Activated naive CD4-positive, alpha-beta T cell treated with anti-CD3 and anti-CD28 coated beads, Interleukin-2, amount 50 U/mL, for 72 hours (primary cell): ENCODE results near the gene MAPK4. TPM values are rescaled to one million over a fixed set of nuclear protein-coding genes. Genes with fewer than 3 reads are reported as not detected.

Experiments
- ATAC-seq, 2 donors: fragments of 150-1000 bp; cut with Tn5 transposase; 2 replicates each; pipeline ENCODE4 v1.10.0; 2021; ENCODE audit warnings: mild to moderate bottlenecking in 2 of 2, moderate library complexity in 2 of 2
- DNase-seq, 2 donors: peaks; one replicate each; pipeline ENCODE4 v3.0.0; 2021 to 2022; ENCODE audit warnings: low spot score in 2 of 2
- H3K27ac Mint-ChIP-seq, 2 donors: one replicate each; pipeline ENCODE4 v1.8.0; 2022; ENCODE audit warnings: mild to moderate bottlenecking in 2 of 2, mixed read lengths in 2 of 2
- H3K36me3 Mint-ChIP-seq, 2 donors: one replicate each; pipeline ENCODE4 v1.8.0; 2022; ENCODE audit warnings: mixed read lengths in 2 of 2
- H3K9me3 Mint-ChIP-seq, 2 donors: one replicate each; pipeline ENCODE4 v1.8.0; 2022; ENCODE audit warnings: mixed read lengths in 2 of 2
- total RNA-seq, 2 donors: library from RNA; stranded (reverse); gene quantifications; one replicate each; pipeline ENCODE4 v1.2.3, GENCODE V29; 2022

MAPK4 gene
- total RNA-seq, 2 donors from 2014 or later, result not detected

GRCh38 chr18:50737127-50737526, 177.2 kb downstream of the MAPK4 start:
- no peak overlapping the region for H3K27ac Mint-ChIP-seq
- no peaks in the 10 kb centered on the region for H3K9me3 Mint-ChIP-seq
- no peak for ATAC-seq
- H3K36me3 Mint-ChIP-seq, result no peaks in the 10 kb centered on the region
- DNase-seq, result no peak

GRCh38 chr18:50738098-50738757, 178.3 kb downstream of the MAPK4 start:
- no peak overlapping the region for H3K27ac Mint-ChIP-seq
- no peaks in the 10 kb centered on the region for H3K36me3 Mint-ChIP-seq
- no peak for ATAC-seq
- H3K9me3 Mint-ChIP-seq, result no peaks in the 10 kb centered on the region
- DNase-seq, result no peak

DNA sequence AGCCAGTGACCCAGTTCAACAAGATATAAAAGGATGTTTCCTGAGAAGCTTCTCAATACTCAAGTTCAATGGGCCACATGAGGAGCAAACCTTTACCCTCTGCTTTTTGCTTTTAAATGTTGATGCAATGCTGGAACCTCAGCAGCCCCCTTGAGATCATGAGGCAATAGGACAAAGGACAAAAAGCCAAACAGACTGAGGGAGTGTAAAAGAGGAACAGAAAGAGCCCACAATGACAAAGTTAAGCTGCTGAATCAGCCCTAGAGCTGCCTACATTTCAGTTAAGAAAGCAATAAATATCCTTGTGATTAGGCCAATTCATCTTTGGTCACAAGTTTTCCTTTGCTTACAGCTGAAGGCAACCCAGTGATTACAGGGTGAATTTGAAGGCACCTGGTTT, 183.1 kb downstream of the MAPK4 start:
- no peaks in the 10 kb centered on the region for H3K9me3 Mint-ChIP-seq
- no peak overlapping the region for H3K27ac Mint-ChIP-seq
- no peaks in the 10 kb centered on the region for H3K36me3 Mint-ChIP-seq
- no peak for DNase-seq
- ATAC-seq, result no peak

DNA sequence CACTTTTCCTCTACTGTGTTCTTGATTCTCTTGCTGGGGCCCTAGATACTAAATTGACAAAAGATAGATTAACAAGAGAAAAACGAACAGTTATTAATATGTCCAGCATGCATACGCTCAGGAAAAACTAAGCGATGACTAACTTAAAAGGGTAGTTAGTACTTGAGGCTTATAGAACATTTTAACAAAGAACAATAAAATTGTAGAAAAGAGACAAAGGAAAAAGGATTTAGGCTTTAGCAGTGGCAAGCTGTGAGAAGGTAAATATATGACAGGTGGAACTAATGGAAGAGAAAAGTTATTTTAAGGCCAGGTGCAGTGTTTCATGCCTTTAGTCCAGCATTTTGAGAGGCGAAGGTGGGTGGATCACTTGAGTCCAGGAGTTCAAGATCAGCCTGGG, 184.4 kb downstream of the MAPK4 start:
- Mint-ChIP-seq H3K27ac (no peak overlapping the region), H3K9me3 (no peaks in the 10 kb centered on the region), H3K36me3 (no peaks in the 10 kb centered on the region)
- DNase-seq (no peak), ATAC-seq (no peak)

- Mint-ChIP-seq H3K9me3 (no peaks in the 10 kb centered on the region), H3K36me3 (no peaks in the 10 kb centered on the region), H3K27ac (no peak overlapping the region)
- no peak for DNase-seq
- no peak for ATAC-seq
Measured at GRCh38 chr18:50745945-50746344, 186.1 kb downstream of the MAPK4 start.

GRCh38 chr18:50747849-50748242, 188.0 kb downstream of the MAPK4 start:
- Mint-ChIP-seq H3K27ac (no peak overlapping the region), H3K36me3 (no peaks in the 10 kb centered on the region), H3K9me3 (no peaks in the 10 kb centered on the region)
- no peak for DNase-seq
- no peak for ATAC-seq

DNA sequence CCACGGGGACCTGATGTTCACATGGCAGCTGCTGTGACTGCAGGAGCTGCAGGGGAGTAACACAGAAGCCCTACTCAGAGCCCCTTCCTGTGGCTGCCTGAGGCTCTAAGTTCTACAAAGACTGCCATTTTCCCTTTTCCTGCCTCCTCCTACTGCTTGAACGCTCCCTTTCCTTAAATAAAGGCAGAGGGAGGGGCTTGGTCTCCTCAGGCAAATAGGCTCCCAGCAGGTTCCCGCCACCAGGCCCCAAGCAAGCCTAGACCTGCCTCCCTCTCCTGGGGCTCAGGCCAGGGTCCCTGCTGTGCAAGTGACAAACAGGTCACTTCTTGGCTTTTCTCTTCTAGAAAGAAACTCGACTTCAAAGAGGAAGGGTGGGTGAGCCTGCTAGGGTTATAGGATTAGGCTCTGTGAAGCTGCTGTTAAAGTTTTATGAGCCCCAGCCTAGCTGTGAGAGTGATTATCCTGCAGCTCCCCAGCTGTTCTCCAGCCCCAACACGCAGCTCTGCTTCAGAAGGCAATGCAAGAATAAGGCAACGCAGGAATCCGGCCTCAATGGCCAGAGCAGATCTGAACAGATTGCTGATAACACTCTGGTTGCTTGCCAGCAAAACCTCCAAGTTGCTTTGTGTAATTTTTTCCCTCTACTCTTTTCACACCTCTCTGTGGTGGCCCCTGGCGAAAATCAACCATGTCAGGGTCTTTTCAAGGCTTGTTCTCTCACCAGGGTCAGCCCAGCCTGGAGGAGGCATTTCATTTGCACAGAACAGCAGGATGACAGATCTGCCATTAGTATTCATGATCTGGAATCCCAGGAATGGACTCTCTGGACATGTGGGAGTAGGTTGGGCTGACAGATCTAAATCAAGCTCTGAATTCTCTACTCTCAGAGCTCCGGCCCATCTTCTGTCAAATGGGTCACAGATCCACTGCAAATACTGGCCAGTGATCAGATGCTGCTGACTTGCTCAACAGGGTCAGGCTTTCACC, 188.6 kb downstream of the MAPK4 start:
- DNase-seq, result no peak
- Mint-ChIP-seq H3K27ac (peak overlapping the region in 1 of 2 donors; percentile 29), H3K9me3 (no peaks in the 10 kb centered on the region), H3K36me3 (no peaks in the 10 kb centered on the region)
- ATAC-seq, result no peak

DNA sequence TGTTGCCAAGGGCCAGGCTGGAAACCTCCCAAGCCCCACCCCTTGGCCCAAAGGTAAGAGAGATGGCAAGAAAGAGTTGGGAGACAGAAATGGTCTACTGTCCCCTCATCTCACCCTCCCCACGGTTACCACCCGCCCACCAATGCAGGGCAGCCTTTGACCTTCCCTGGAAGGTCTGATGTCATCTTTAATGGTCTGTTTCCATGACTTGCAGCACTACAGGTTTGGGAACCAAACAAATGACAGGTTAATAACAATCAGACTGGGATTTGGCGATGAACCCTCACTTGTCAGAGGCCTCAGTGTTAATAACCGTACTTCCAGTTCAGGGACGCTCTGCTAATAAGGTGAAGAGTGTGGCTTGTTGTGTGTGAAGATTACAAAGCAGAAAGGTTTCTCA, 189.5 kb downstream of the MAPK4 start:
- Mint-ChIP-seq H3K27ac (no peak overlapping the region), H3K36me3 (no peaks in the 10 kb centered on the region), H3K9me3 (no peaks in the 10 kb centered on the region)
- ATAC-seq (no peak), DNase-seq (no peak)

GRCh38 chr18:50749945-50750344, 190.1 kb downstream of the MAPK4 start:
- H3K36me3 Mint-ChIP-seq, result no peaks in the 10 kb centered on the region
- no peak for DNase-seq
- no peak for ATAC-seq
- H3K9me3 Mint-ChIP-seq, result no peaks in the 10 kb centered on the region
- no peak overlapping the region for H3K27ac Mint-ChIP-seq

- H3K9me3 Mint-ChIP-seq, result no peaks in the 10 kb centered on the region
- no peak for ATAC-seq
- DNase-seq, result no peak
- no peaks in the 10 kb centered on the region for H3K36me3 Mint-ChIP-seq
- H3K27ac Mint-ChIP-seq, result no peak overlapping the region
Measured at GRCh38 chr18:50750546-50750945, 190.7 kb downstream of the MAPK4 start.

DNA sequence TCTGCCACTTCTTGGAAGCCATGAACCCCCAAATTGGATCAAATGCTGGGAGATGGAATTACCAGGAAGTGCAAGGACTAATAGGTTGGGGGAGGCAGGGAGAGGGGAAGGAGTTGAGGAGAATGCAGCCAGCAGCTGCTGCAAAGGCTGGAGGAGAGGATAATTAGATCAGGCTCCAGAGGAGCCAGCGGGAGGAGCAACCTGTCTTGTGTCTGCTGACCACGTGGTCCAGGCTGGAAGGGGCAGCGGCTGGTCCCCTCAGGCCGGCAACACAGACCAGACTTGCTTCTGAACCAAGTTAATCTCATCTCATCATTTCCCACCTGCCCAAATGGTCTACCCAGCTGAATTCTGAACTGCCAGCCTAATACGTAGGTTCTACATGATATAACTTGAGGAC, 191.6 kb downstream of the MAPK4 start:
- no peak for ATAC-seq
- Mint-ChIP-seq H3K9me3 (no peaks in the 10 kb centered on the region), H3K36me3 (no peaks in the 10 kb centered on the region), H3K27ac (no peak overlapping the region)
- DNase-seq, result no peak

DNA sequence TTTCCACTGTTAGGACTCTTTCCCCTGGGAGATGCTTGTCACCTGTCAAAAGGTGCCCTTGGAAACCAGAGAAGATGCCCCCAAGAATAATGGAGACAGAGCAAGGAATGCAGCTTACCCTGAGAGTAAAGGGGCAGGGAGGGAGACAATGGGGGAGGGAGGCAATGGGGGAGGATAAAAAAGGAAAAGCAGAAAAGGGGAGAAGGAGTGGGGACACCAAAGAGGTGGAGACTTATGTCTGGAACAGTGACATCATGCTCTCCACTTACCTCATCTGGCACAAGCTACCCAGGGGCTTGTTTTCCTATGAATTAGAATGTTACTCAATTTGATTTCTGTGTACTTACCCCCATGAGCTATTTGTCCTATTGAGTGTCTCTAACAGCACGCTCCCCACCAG, 192.1 kb downstream of the MAPK4 start:
- DNase-seq (no peak), ATAC-seq (no peak)
- H3K36me3 Mint-ChIP-seq, result no peaks in the 10 kb centered on the region
- H3K27ac Mint-ChIP-seq, result no peak overlapping the region
- no peaks in the 10 kb centered on the region for H3K9me3 Mint-ChIP-seq

DNA sequence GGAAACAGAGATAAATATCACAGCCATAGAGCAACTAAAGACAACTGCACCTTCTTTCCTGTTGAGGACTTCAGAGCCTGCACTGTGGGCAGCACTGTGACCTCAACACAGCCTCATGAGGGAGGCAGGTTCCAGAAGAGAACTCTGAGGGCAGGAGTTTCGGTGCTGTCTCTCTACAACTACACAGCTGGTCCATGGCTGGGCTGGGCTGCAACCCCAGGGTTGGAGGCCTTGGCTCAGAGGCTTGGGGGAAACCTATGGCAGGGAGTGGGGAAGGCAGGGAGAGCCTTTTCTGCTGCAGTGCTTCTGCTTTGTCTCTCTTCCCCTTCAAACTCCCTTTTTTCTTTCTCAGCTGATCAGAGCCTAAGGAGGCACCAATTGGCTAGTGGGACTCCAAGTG, 193.4 kb downstream of the MAPK4 start:
- DNase-seq (no peak), ATAC-seq (no peak)
- Mint-ChIP-seq H3K27ac (no peak overlapping the region), H3K9me3 (no peaks in the 10 kb centered on the region), H3K36me3 (no peaks in the 10 kb centered on the region)

DNA sequence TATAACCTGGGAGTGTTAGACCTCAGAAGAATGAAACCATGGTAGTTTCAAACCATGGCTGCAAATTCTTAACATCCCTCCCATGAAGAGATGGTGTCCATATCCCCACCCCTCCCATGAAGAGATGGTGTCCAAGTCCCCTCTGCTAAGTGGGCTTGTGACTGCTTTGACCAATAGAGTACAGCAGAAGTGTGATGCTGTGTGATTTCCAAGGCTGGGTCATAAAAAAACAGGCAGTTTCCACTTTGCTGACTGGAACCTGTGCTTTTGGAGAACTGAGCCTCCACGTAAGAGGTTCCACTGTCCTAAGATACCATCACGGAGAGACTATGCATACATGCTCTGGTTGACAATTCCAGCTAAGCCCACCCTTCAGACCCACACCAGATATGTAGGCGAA, 194.4 kb downstream of the MAPK4 start:
- DNase-seq (no peak), ATAC-seq (no peak)
- Mint-ChIP-seq H3K9me3 (no peaks in the 10 kb centered on the region), H3K36me3 (no peaks in the 10 kb centered on the region), H3K27ac (no peak overlapping the region)

DNA sequence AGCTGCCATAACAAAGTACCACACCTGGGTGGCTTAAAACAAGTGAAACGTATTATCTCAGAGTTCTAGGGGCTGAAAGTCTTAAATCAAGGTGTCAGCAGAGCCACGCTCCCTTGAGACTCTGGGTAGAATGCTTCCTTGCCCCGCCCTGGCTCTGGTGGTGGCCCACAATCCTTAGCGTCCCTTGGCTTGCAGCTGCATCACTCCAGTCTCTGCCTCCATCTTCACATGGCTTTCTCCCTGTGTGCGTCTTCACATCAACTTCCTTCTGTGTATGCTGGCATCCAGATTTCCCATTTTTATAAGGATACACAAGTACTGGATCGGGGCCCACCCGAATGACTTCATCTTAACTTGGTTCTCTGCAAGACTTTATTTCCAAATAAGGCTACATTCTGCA, 197.5 kb downstream of the MAPK4 start:
- DNase-seq (no peak), ATAC-seq (no peak)
- no peaks in the 10 kb centered on the region for H3K9me3 Mint-ChIP-seq
- no peak overlapping the region for H3K27ac Mint-ChIP-seq
- no peaks in the 10 kb centered on the region for H3K36me3 Mint-ChIP-seq

DNA sequence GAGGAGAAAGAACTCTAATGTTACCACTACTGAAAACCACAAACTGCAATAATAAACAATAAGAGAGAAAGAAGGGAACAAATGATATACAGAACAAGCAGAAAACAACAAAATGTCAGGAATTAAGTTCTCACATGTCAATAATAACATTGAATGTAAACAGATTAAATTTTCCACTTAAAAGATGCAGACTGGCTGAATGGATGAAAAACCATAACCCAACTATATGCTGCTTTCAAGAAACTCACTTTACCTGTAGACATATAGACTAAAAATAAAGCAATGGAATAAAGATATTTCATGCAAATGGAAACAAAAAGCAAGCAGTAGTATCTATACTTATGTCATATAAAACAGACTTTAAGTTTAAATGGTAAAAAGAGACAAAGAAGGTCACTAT, 209.6 kb downstream of the MAPK4 start:
- H3K36me3 Mint-ChIP-seq, result peaks cover 29 to 32% of the 10 kb centered on the region in 2 donors
- H3K27ac Mint-ChIP-seq, result no peak overlapping the region
- H3K9me3 Mint-ChIP-seq, result peaks cover 31 to 43% of the 10 kb centered on the region in 2 donors
- no peak for DNase-seq
- ATAC-seq, result no peak

DNA sequence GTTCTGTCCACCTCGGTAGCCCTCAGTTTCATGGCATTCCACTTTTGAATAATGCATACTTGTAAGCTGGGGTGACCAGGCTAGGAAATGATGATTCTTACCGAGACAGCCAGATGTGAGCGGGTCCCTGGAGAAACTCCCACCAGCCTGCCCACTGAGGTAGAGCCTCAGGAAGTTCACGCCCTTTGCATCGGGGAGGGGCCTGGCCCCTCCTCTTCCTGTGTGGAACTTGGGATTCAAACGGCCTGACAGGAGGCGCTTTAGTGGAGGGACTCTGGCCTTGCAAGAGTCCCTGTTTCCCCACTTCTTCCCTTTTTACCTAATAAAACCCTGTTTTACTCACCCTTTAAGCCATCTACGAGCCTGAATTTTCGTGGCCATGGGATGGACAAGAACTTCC, 215.3 kb downstream of the MAPK4 start:
- Mint-ChIP-seq H3K27ac (no peak overlapping the region), H3K36me3 (no peaks in the 10 kb centered on the region), H3K9me3 (peaks cover 4 to 7% of the 10 kb centered on the region in 2 donors)
- DNase-seq (no peak), ATAC-seq (no peak)

GRCh38 chr18:50775726-50776125, 215.8 kb downstream of the MAPK4 start:
- Mint-ChIP-seq H3K9me3 (peaks cover 2% of the 10 kb centered on the region in 2 donors), H3K36me3 (no peaks in the 10 kb centered on the region), H3K27ac (no peak overlapping the region)
- no peak for ATAC-seq
- DNase-seq, result no peak
